GM10266 (cell line): Measurements from ENCODE around the gene CEACAM3.

Experiments
- DNase-seq: peaks from one replicate; pipeline ENCODE4 v3.0.0; 2012; ENCODE audit errors: extremely low spot score
- TF ChIP-seq, protein P1 (sequence below): IDR thresholded peaks from 2 replicates; pipeline ENCODE4 v1.5.1; 2012; ENCODE audit warnings: mild to moderate bottlenecking, low read depth; ENCODE audit not compliant: control insufficient read depth, insufficient read depth; ENCODE audit errors: missing control alignments

Gene CEACAM3

DNA sequence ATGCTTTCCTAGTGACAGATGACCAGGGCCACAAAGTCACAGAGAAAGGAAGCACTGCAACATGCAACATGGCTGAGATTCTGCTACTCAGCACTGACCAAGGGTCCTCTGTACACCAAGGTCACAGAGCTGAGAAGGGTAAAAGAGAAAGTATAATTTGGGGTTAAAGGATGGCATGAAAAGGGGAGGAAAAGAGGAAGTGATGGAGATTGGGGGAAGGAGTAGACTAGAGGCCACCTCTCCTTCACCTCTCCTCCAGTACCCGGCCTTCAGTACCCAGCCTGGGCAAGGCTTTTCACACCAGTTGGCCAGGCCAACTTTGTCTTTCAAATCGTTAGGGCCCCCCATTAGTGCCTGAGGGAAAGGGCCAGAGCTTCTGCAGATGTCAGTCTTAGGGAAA is 57.4 kb downstream of the CEACAM3 start:
- no peak for DNase-seq
- TF ChIP-seq, protein P1, sequence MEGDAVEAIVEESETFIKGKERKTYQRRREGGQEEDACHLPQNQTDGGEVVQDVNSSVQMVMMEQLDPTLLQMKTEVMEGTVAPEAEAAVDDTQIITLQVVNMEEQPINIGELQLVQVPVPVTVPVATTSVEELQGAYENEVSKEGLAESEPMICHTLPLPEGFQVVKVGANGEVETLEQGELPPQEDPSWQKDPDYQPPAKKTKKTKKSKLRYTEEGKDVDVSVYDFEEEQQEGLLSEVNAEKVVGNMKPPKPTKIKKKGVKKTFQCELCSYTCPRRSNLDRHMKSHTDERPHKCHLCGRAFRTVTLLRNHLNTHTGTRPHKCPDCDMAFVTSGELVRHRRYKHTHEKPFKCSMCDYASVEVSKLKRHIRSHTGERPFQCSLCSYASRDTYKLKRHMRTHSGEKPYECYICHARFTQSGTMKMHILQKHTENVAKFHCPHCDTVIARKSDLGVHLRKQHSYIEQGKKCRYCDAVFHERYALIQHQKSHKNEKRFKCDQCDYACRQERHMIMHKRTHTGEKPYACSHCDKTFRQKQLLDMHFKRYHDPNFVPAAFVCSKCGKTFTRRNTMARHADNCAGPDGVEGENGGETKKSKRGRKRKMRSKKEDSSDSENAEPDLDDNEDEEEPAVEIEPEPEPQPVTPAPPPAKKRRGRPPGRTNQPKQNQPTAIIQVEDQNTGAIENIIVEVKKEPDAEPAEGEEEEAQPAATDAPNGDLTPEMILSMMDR: no peak

DNA sequence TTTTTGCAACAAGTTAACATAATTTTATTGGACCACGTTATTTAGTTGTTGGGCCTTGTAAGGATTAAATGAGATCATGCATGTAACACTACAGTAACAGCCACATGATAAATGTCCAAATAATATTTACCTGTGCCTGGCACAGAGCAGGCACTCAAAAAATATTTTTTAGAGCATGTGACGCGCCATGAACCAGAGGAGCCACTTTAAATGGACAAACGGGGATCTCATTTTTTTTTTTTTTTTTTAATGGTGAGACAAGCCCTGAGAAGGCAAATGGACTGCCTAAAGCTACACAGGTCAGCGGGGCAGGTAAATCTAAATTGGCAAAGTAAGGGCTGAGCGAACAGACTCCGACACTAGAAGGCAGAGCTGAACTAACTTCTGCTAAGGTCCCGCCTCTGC is 62.8 kb downstream of the CEACAM3 start:
- TF ChIP-seq, protein P1: peak; percentile 55
- no peak for DNase-seq

DNA sequence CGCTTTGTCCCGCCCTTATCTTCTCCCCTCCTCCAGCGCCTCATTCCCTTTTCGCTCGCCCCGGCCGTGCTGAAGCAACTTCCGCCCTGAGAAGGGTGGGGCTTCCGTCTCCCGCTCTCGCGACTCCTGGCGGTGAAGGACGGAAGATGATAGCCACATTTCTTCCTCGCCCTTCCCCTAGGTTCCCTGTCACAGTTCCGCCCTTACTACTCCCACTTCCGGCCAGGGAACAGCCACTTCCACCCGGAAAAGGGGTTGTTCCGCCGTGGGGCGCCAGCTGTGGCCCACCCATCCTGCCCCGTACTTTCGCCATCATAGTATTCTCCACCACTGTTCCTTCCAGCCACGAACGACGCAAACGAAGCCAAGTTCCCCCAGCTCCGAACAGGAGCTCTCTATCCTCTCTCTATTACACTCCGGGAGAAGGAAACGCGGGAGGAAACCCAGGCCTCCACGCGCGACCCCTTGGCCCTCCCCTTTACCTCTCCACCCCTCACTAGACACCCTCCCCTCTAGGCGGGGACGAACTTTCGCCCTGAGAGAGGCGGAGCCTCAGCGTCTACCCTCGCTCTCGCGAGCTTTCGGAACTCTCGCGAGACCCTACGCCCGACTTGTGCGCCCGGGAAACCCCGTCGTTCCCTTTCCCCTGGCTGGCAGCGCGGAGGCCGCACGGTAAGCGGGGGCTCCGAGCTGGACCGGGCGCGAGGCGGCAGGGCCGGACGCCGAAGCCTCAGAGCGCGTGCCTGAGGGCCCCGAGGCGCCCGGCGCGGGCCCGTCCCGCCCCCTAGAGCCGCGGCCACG is 63.4 kb downstream of the CEACAM3 start, which contains the start of gene RPS19:
Gene RPS19 (plus strand): TSS at position 638 of the 801 bp plus-strand sequence. CDS start 520 bp downstream, outside the sequence.
- TF ChIP-seq, protein P1: no peak
- peak; percentile 98 for DNase-seq

DNA sequence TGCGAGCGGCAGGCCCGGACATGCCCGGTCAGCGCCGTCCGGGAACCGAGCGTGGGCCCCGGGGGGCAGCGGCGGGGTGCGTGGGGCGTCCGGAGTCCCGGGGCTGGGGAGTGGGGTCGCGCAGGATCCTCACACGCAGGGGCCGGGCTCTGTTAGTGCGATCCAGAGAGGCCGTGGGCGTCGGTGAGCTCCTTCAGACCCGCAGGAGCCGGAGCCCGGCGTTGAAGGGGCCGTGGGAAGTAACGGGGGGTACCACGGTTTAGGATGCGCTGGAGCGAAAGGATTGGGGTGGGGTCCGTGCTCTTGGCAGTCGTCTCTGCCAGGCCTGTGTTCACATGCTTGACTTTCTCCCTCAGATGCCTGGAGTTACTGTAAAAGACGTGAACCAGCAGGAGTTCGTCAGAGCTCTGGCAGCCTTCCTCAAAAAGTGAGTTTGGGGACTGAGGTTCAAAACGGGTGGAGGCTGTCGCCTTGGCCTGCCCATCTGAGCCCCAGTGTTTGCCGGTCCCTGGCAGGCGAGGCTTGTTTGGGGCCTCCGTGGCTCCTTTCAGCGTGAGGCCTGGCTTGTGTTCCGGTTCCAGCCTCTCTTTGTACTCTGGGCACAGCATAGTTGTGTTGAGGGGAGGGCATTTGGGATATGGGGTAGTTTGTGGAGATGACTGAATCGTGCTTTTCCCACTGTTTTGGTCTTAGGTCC is 64.2 kb downstream of the CEACAM3 start:
- TF ChIP-seq, protein P1: no peak
- no peak for DNase-seq
